HepG2 (cell line): ENCODE results near the gene TPTE2. TPM values are rescaled to one million over a fixed set of nuclear protein-coding genes. Genes with fewer than 3 reads are reported as not detected.

Experiments used
- ATAC-seq: fragments of 200-7000 bp; cut with Tn5 transposase; 3 replicates; pipeline ENCODE4 v1.9.1; 2020; ENCODE audit warnings: mild to moderate bottlenecking, moderate library complexity
- BruUV-seq: library from RNA; stranded (reverse); fragments of 400-500 nt; replicated peaks from 2 replicates; lab custom pipeline; 2021; lab: Mats Ljungman, UMichigan
- CTCF ChIA-PET: fragments of 300-600 bp; formaldehyde crosslinking; extraction: SDS; loops from one replicate; lab custom pipeline; 2021; ENCODE audit warnings: low total read pairs, inconsistent platforms, low intra/inter-chr PET ratio; lab: Yijun Ruan, JAX
- POLR2A ChIA-PET: fragments of 350-600 bp; sonication (Branson Sonifier 250); formaldehyde crosslinking; loops from one replicate; lab custom pipeline; 2020; ENCODE audit warnings: antibody characterized with exemption, inconsistent platforms; lab: Yijun Ruan, JAX
- DNase-seq: peaks from one replicate; pipeline ENCODE4 v3.0.0-alpha.2; 2015; ENCODE audit warnings: low spot score
- FAIRE-seq: peaks from 3 replicates; lab custom pipeline; 2011; peaks lifted over from hg19 to GRCh38; lab: Jason Lieb, UNC
- H2AFZ ChIP-seq: one replicate; pipeline ENCODE4 v1.6.1; 2011; ENCODE audit warnings: low read length, inconsistent platforms
- H3K27ac ChIP-seq: fragments of 300-600 bp; 3 replicates; pipeline ENCODE4 v1.8.0; 2011; ENCODE audit warnings: mixed run types, mild to moderate bottlenecking, mixed read lengths, low read length, inconsistent platforms; ENCODE audit not compliant: insufficient read depth; ENCODE audit errors: extremely low read length
- H3K27me3 ChIP-seq, 2 experiments: fragments of 200-600 bp in 1 of 2; 2 replicates in 1 of 2; 3 replicates in 1 of 2; pipeline versions ENCODE4 v1.6.0 to v1.8.0; 2011; ENCODE audit warnings: low read length in 2 of 2, mild to moderate bottlenecking in 2 of 2, moderate library complexity in 2 of 2, inconsistent platforms in 1 of 2; ENCODE audit not compliant: insufficient read depth in 2 of 2, control insufficient read depth in 1 of 2
- H3K36me3 ChIP-seq, 2 experiments: fragments of 200-600 bp in 1 of 2; replicated peaks in 1 of 2; 2 replicates in 1 of 2; 3 replicates in 1 of 2; pipeline versions ENCODE4 v1.5.1 to v1.8.0; 2011; ENCODE audit warnings: low read length in 2 of 2, inconsistent platforms in 1 of 2; ENCODE audit not compliant: insufficient read depth in 2 of 2, control insufficient read depth in 1 of 2
- H3K4me1 ChIP-seq: 2 replicates; pipeline ENCODE4 v1.5.1; 2012; ENCODE audit warnings: low read length, inconsistent platforms; ENCODE audit not compliant: insufficient read depth
- H3K4me2 ChIP-seq: 2 replicates; pipeline ENCODE4 v1.6.0; 2011; ENCODE audit warnings: low read depth, low read length, inconsistent platforms
- H3K4me3 ChIP-seq, 3 experiments: fragments of 200-600 bp in 1 of 3; sonication (generic), shearing (Covaris generic) in 1 of 3; replicated peaks in 1 of 3; 2 replicates each; pipeline ENCODE4 v1.5.1; 2011 to 2016; ENCODE audit warnings: low read length in 3 of 3, inconsistent platforms in 2 of 3, low read depth in 2 of 3, mild to moderate bottlenecking in 2 of 3, control low read depth in 1 of 3, mixed read lengths in 1 of 3; ENCODE audit not compliant: insufficient read depth in 1 of 3
- H3K79me2 ChIP-seq: one replicate; pipeline ENCODE4 v1.6.1; 2011; ENCODE audit warnings: low read length, inconsistent platforms; ENCODE audit not compliant: insufficient read depth
- H3K9ac ChIP-seq: 2 replicates; pipeline ENCODE4 v1.6.0; 2011; ENCODE audit warnings: mild to moderate bottlenecking, low read depth, low read length, inconsistent platforms; ENCODE audit not compliant: insufficient read depth
- H3K9me3 ChIP-seq: 2 replicates; pipeline ENCODE4 v1.5.1; 2012; ENCODE audit warnings: mild to moderate bottlenecking, low read length
- H4K20me1 ChIP-seq: 2 replicates; pipeline ENCODE4 v1.6.0; 2011; ENCODE audit warnings: inconsistent platforms, mild to moderate bottlenecking, low read length, moderate library complexity; ENCODE audit not compliant: insufficient read depth
- ARID3A ChIP-seq: IDR thresholded peaks from 2 replicates; pipeline ENCODE4 v1.6.1; 2012; ENCODE audit warnings: low read depth, low read length, improper control_type of control experiment
- ATRX ChIP-seq: sonication (generic); formaldehyde crosslinking; IDR thresholded peaks from 2 replicates; pipeline ENCODE4 v1.4.0; 2020; ENCODE audit warnings: missing genetic modification reagents, borderline replicate concordance
- CAMTA2 ChIP-seq: sonication (generic); formaldehyde crosslinking; IDR thresholded peaks from 2 replicates; pipeline ENCODE4 v1.4.0; 2020; ENCODE audit warnings: mild to moderate bottlenecking, missing genetic modification reagents, borderline replicate concordance
- FOXA3 ChIP-seq: IDR thresholded peaks from 2 replicates; pipeline ENCODE4 v1.6.1; 2016; ENCODE audit warnings: missing genetic modification reagents, missing compliant biosample characterization
- MEIS1 ChIP-seq: sonication (generic); formaldehyde crosslinking; IDR thresholded peaks from 2 replicates; pipeline ENCODE4 v1.9.0; 2021; ENCODE audit warnings: mild to moderate bottlenecking, missing genetic modification reagents, moderate library complexity, borderline replicate concordance
- PAWR ChIP-seq: sonication (generic); formaldehyde crosslinking; IDR thresholded peaks from 2 replicates; pipeline ENCODE4 v1.4.0; 2020; ENCODE audit warnings: missing genetic modification reagents, mild to moderate bottlenecking, borderline replicate concordance
- PHF5A ChIP-seq: IDR thresholded peaks from one replicate; pipeline ENCODE4 v1.6.1; 2018; ENCODE audit warnings: low read depth, missing genetic modification reagents; ENCODE audit not compliant: unreplicated experiment
- REST ChIP-seq, 2 experiments: IDR thresholded peaks; 2 replicates each; pipeline ENCODE4 v1.6.1; 2011 to 2012; ENCODE audit warnings: low read length in 2 of 2, borderline replicate concordance in 1 of 2, low read depth in 1 of 2, mild to moderate bottlenecking in 1 of 2, moderate library complexity in 1 of 2
- SP4 ChIP-seq: sonication (generic); formaldehyde crosslinking; IDR thresholded peaks from 2 replicates; pipeline ENCODE4 v1.8.1; 2023; ENCODE audit warnings: mild to moderate bottlenecking, missing genetic modification reagents
- ZFP90 ChIP-seq: sonication (generic); formaldehyde crosslinking; IDR thresholded peaks from 2 replicates; pipeline ENCODE4 v1.8.0; 2022; ENCODE audit warnings: missing genetic modification reagents, mild to moderate bottlenecking, inconsistent platforms, borderline replicate concordance
- ZMYM3 ChIP-seq: sonication (generic); formaldehyde crosslinking; IDR thresholded peaks from 2 replicates; pipeline ENCODE4 v1.5.1; 2020; ENCODE audit warnings: mild to moderate bottlenecking, missing genetic modification reagents
- ZNF317 ChIP-seq: sonication (generic); formaldehyde crosslinking; IDR thresholded peaks from 2 replicates; pipeline ENCODE4 v1.5.0; 2020; ENCODE audit warnings: mild to moderate bottlenecking, missing genetic modification reagents
- ZNF687 ChIP-seq: sonication (generic); formaldehyde crosslinking; IDR thresholded peaks from 2 replicates; pipeline ENCODE4 v1.5.1; 2020; ENCODE audit warnings: mild to moderate bottlenecking, missing genetic modification reagents, moderate library complexity
- WGBS: methylation state at CpG from one replicate; pipeline ENCODE4 v1.1.6; 2017; ENCODE audit warnings: low lambda C conversion rate; 5-methylcytosine and 5-hydroxymethylcytosine counted together
- in situ Hi-C: cut with HindIII; loops from 2 replicates; pipeline ENCODE4 v1.10.0; 2017; ENCODE audit warnings: low pct_unique_long_range_greater_than_20kb; ENCODE audit not compliant: extremely low pct_ligation_motif_present
- intact Hi-C: fragments of 100-400 bp; cut with micrococcal nuclease; formaldehyde crosslinking; loops from one replicate; pipeline ENCODE4 v1.10.0; 2022; ENCODE audit not compliant: unreplicated experiment
- polyA plus RNA-seq, 8 experiments: library from polyadenylated mRNA; depleted of rRNA in 3 of 8; stranded (reverse) in 7 of 8; unstranded in 1 of 8; fragments of >200 nt; fragmentation: Illumina TruSeq in 4 of 8; extraction: Trizol in 4 of 8; gene quantifications; 2 replicates each; pipeline versions ENCODE4 v1.2.1 to v1.2.3, GENCODE V29; 2011 to 2016; ENCODE audit warnings: low read depth in 4 of 8, missing spikeins in 1 of 8, mixed read lengths in 1 of 8; ENCODE audit not compliant: insufficient read depth in 1 of 8
- total RNA-seq, 5 experiments: library from RNA; depleted of rRNA; stranded (reverse); fragments of >200 nt; fragmentation: Illumina TruSeq; extraction: Trizol; gene quantifications; 2 replicates each; pipeline ENCODE4 v1.2.3, GENCODE V29; 2016; ENCODE audit warnings: low read depth in 1 of 5

TPTE2 gene
- total and polyA plus RNA-seq, 2 of the 13 experiments (the other 11 are each of a cell fraction or from before 2014, with no cell fraction given): 0.07 TPM; not detected in 1

GRCh38 chr13:19607523-19608078 lies 46.3 kb upstream of the TPTE2 start:
- peaks cover 77% of the 10 kb centered on the region for H3K79me2 ChIP-seq
- H3K9me3 ChIP-seq: peaks cover 14% of the 10 kb centered on the region
- ATAC-seq (no peak), DNase-seq (no peak), FAIRE-seq (no peak)
- WGBS: 99% methylated on average over 10 of the region's 10 CpGs
- H3K9ac ChIP-seq: no peak overlapping the region
- H2AFZ ChIP-seq: no peak overlapping the region
- H3K36me3 ChIP-seq: peaks cover 14 to 31% of the 10 kb centered on the region in 2 experiments
- H3K4me1 ChIP-seq: peaks cover 21% of the 10 kb centered on the region
- intact Hi-C loops (no loop called here), in situ Hi-C loops (no loop called here)
- no peaks in the 10 kb centered on the region; the same call in 1 of the 2 replicates for H4K20me1 ChIP-seq
- H3K27ac ChIP-seq: no peak overlapping the region
- BruUV-seq: no TSS peak
- H3K4me2 ChIP-seq: no peak overlapping the region
- ChIA-PET POLR2A (no interaction called here), CTCF (no interaction called here)
- H3K4me3 ChIP-seq: no peak overlapping the region
- H3K27me3 ChIP-seq: no peaks in the 10 kb centered on the region
- no peak for TF ChIP-seq PAWR (CRISPR knock-in tag)
- TF ChIP-seq FOXA3 (CRISPR knock-in tag): no peak
- TF ChIP-seq PHF5A (CRISPR knock-in tag): no peak
- no peak for TF ChIP-seq ARID3A
- TF ChIP-seq CAMTA2 (CRISPR knock-in tag): no peak
- no peak for TF ChIP-seq REST (IDR thresholded peaks at IDR 0.05; ENCODE audit: borderline replicate concordance in 1 of 2, low read depth in 1 of 2, low read length in 2 of 2)
- no peak for TF ChIP-seq ZFP90 (CRISPR knock-in tag)
- no peak for TF ChIP-seq ZMYM3 (CRISPR knock-in tag)
- TF ChIP-seq ZNF317 (CRISPR knock-in tag): no peak
- TF ChIP-seq ATRX: no peak
- no peak for TF ChIP-seq ZNF687 (CRISPR knock-in tag)
- TF ChIP-seq MEIS1 (CRISPR knock-in tag): no peak
- TF ChIP-seq SP4 (CRISPR knock-in tag): no peak
